ENCODE measurements around the gene RUVBL1. TPM values are rescaled to one million over a fixed set of nuclear protein-coding genes. Genes with fewer than 3 reads are reported as not detected.

RUVBL1 gene
- total RNA-seq, 1 donor from 2014 or later: 68.7 TPM

DNA sequence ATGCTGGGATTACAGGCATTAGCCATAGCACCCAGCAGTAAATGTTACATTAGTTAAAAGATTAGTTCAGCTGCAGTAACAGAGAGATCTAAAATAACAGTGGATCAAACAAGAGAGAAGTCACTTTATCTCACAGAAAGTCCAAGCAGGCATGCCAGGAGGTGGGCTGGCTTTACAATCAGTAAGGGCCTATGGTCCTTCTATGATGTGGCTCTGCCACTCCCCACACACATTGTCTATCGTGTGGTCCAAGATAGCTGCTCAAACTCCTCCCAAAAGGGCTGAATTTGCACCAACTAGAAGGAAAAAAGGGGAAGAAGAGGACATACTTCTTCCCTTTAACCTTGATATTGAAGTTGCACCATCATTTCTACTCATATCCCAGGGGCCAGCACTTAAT is 4.6 kb upstream of the RUVBL1 start:
- Histone ChIP-seq H3K27me3 (ENCODE audit: control insufficient read depth, insufficient read depth, low read length) (no peaks in the 10 kb centered on the region), H3K4me3 (ENCODE audit: low read depth, low read length) (no peak overlapping the region), H3K36me3 (ENCODE audit: control insufficient read depth, insufficient read depth, low read length) (no peaks in the 10 kb centered on the region)
- no peak for DNase-seq (ENCODE audit: low read depth)
- TF ChIP-seq, protein P1, sequence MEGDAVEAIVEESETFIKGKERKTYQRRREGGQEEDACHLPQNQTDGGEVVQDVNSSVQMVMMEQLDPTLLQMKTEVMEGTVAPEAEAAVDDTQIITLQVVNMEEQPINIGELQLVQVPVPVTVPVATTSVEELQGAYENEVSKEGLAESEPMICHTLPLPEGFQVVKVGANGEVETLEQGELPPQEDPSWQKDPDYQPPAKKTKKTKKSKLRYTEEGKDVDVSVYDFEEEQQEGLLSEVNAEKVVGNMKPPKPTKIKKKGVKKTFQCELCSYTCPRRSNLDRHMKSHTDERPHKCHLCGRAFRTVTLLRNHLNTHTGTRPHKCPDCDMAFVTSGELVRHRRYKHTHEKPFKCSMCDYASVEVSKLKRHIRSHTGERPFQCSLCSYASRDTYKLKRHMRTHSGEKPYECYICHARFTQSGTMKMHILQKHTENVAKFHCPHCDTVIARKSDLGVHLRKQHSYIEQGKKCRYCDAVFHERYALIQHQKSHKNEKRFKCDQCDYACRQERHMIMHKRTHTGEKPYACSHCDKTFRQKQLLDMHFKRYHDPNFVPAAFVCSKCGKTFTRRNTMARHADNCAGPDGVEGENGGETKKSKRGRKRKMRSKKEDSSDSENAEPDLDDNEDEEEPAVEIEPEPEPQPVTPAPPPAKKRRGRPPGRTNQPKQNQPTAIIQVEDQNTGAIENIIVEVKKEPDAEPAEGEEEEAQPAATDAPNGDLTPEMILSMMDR (IDR thresholded peaks at IDR 0.05; ENCODE audit: insufficient read depth, low read length, poor library complexity, severe bottlenecking): no peak

DNA sequence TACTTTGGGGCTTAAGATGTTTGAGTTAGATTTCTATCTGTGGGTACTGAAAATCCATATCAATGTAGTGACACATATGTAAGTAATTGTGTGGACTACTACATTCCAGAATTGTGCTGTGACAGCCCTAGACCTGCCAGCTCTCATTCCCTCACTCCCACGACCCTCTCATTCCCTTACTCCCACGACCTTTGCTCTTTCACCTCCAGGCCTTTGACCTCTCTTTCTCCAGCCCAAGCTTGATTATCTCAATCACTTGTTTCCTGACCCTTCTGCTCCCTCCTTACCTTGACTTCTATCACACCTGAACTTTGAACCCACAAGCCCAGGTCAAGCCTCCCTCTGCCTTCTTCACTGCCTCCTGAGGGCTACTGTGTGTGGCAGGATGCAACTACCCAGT is 3.6 kb upstream of the RUVBL1 start:
- TF ChIP-seq, protein P1 (IDR thresholded peaks at IDR 0.05; ENCODE audit: insufficient read depth, low read length, poor library complexity, severe bottlenecking): no peak
- no peaks in the 10 kb centered on the region for H3K36me3 ChIP-seq (ENCODE audit: control insufficient read depth, insufficient read depth, low read length)
- no peaks in the 10 kb centered on the region for H3K27me3 ChIP-seq (ENCODE audit: control insufficient read depth, insufficient read depth, low read length)
- no peak for DNase-seq (ENCODE audit: low read depth)
- no peak overlapping the region for H3K4me3 ChIP-seq (ENCODE audit: low read depth, low read length)

DNA sequence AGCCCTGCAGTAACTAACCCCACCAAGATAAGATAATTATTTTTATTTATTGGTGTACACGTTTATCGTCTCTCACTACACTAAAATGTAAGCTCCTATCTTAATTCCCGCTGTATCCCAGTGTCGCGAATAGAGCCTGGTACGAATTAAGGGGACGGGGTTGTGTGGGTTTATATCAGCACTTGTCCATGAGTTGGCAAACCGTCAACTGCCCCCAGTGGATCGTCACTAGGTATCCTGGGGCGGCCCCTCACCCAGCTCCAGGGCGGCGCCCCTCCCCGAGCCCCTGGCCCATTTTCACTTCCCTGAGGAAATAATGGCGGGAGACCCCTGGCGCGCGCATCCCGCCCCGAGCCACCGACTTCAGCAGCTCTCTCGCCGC is 465 bp downstream of the RUVBL1 start:
- Histone ChIP-seq H3K27me3 (ENCODE audit: control insufficient read depth, insufficient read depth, low read length) (no peaks in the 10 kb centered on the region), H3K4me3 (ENCODE audit: low read depth, low read length) (peak overlapping the region; percentile 91), H3K36me3 (ENCODE audit: control insufficient read depth, insufficient read depth, low read length) (no peaks in the 10 kb centered on the region)
- TF ChIP-seq, protein P1 (IDR thresholded peaks at IDR 0.05; ENCODE audit: insufficient read depth, low read length, poor library complexity, severe bottlenecking): no peak
- no peak for DNase-seq (ENCODE audit: low read depth)

DNA sequence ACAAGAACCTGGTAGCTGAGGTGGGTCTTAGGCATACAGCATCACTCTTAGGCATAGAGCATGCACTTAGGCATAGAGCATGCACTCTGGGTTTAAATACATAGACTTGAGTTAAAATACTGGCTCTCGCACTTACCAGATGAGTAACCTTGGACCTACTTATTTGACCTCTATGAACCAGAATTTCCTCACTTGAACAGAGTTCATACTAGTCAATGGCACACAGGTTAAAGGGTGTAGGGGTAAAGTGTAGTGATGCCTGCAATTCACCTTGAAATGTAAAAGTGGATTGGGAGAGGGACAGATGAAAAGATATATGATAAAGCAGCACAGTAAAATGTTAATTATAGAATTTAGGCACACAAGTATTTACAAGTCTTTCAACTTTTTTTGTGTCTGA is 1.6 kb downstream of the RUVBL1 start:
- DNase-seq (ENCODE audit: low read depth): no peak
- TF ChIP-seq, protein P1 (IDR thresholded peaks at IDR 0.05; ENCODE audit: insufficient read depth, low read length, poor library complexity, severe bottlenecking): no peak
- Histone ChIP-seq H3K36me3 (ENCODE audit: control insufficient read depth, insufficient read depth, low read length) (no peaks in the 10 kb centered on the region), H3K4me3 (ENCODE audit: low read depth, low read length) (no peak overlapping the region), H3K27me3 (ENCODE audit: control insufficient read depth, insufficient read depth, low read length) (no peaks in the 10 kb centered on the region)

DNA sequence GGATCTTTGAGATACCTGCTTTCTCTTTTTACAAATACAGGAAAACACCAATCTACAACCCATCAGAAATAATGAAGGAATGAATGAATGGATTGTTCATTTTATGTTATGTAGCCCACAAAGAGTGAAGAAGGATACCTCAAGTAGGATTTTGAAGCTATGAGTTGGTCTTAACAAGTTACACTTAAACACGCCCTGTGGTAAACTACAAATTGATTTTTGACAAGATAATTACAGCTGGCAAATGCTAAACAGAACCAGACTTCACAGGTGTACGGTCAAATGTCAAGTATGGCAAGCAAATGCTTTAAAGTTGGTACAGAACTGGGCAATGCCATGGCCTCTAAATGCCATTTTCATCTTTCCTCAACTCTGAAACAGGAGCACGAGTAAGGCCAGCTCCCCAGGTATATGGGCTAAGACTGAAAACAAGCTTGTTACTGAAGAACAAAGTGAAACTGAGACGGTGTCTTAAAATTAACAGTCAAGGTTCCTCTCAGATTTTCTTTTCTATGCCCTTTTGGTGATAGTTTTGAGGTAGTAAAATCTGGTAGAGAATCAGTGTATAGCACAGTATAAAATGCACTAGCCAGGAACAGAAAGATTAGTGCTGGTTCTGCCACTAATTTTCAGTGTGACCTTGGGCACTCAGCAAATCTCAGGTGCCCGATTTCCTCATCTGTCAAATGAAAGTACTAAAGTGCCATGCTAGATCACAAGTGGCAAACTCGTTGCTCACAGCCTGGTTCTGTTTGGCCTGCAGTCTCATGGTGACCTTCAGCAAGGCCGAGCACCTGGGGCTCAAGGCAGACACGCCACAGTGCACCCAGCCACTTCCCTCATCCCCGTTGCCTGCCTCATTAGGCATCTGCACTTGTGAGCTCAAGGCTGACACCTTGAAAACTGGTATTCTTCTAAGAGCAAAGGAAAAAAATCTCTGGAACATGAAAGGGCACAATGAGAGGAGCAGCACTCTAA is 9.5 kb downstream of the RUVBL1 start:
- no peak for DNase-seq (ENCODE audit: low read depth)
- Histone ChIP-seq H3K36me3 (ENCODE audit: control insufficient read depth, insufficient read depth, low read length) (peaks cover 1% of the 10 kb centered on the region), H3K27me3 (ENCODE audit: control insufficient read depth, insufficient read depth, low read length) (no peaks in the 10 kb centered on the region), H3K4me3 (ENCODE audit: low read depth, low read length) (no peak overlapping the region)
- TF ChIP-seq, protein P1 (IDR thresholded peaks at IDR 0.05; ENCODE audit: insufficient read depth, low read length, poor library complexity, severe bottlenecking): no peak
